Measurements from ENCODE around the gene HMGXB4. TPM values are rescaled to one million over a fixed set of nuclear protein-coding genes. Genes with fewer than 3 reads are reported as not detected.

HMGXB4 gene
- total and polyA plus RNA-seq, 2 donors (not counting 1 experiment from before 2014, with no cell fraction given) = 5.9 to 25.2 TPM

- no peaks in the 10 kb centered on the region for H3K79me2 ChIP-seq (ENCODE audit: control insufficient read depth, insufficient read depth, low read length)
- H3K4me3 Mint-ChIP-seq = no peak overlapping the region
- no peaks in the 10 kb centered on the region for H3K27me3 Mint-ChIP-seq
- no peak overlapping the region for H3K27ac ChIP-seq (ENCODE audit: low read length in 2 of 2)
- no peak overlapping the region for H3K4me2 ChIP-seq (replicated peaks; ENCODE audit: low read depth, low read length, poor library complexity, severe bottlenecking)
- H3K4me1 Mint-ChIP-seq = peaks cover 14% of the 10 kb centered on the region
- H2AFZ ChIP-seq (ENCODE audit: insufficient read depth, low read depth, low read length, poor library complexity, severe bottlenecking) = no peak overlapping the region
- intact Hi-C loops (cut with micrococcal nuclease) = no loop called here
- TF ChIP-seq, protein P1, sequence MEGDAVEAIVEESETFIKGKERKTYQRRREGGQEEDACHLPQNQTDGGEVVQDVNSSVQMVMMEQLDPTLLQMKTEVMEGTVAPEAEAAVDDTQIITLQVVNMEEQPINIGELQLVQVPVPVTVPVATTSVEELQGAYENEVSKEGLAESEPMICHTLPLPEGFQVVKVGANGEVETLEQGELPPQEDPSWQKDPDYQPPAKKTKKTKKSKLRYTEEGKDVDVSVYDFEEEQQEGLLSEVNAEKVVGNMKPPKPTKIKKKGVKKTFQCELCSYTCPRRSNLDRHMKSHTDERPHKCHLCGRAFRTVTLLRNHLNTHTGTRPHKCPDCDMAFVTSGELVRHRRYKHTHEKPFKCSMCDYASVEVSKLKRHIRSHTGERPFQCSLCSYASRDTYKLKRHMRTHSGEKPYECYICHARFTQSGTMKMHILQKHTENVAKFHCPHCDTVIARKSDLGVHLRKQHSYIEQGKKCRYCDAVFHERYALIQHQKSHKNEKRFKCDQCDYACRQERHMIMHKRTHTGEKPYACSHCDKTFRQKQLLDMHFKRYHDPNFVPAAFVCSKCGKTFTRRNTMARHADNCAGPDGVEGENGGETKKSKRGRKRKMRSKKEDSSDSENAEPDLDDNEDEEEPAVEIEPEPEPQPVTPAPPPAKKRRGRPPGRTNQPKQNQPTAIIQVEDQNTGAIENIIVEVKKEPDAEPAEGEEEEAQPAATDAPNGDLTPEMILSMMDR (IDR thresholded peaks at IDR 0.05) = no peak
- TF ChIP-seq EZH2 (IDR thresholded peaks at IDR 0.05; ENCODE audit: borderline replicate concordance, insufficient read depth, low read depth, low read length, poor library complexity, severe bottlenecking) = no peak
- ChIA-PET POLR2A (no interaction called here), CTCF (no interaction called here)
- ATAC-seq (ENCODE audit: low read depth) (no peak), DNase-seq (no peak)
- H3K36me3 ChIP-seq (replicated peaks in 1 of 2; ENCODE audit: control extremely low read depth in 1 of 2, control insufficient read depth in 1 of 2, extremely low read depth in 1 of 2, insufficient read depth in 2 of 2, low read length in 1 of 2) = peaks cover 0 to 79% of the 10 kb centered on the region in 2 experiments
- peaks cover 0 to 4% (median 0%) of the 10 kb centered on the region in 3 donors for H3K9me3 ChIP-seq (ENCODE audit: control extremely low read depth in 1 of 3, control insufficient read depth in 2 of 3, insufficient read depth in 1 of 3, low read length in 2 of 3)
- no peak overlapping the region for H3K9ac ChIP-seq (ENCODE audit: low read length)
- no peaks in the 10 kb centered on the region for H3K9me3 Mint-ChIP-seq (ENCODE audit: insufficient read depth)
- H4K20me1 ChIP-seq (ENCODE audit: control insufficient read depth, insufficient read depth, low read length, poor library complexity, severe bottlenecking) = no peaks in the 10 kb centered on the region
- 98% methylated on average over 15 of the region's 15 CpGs for WGBS (ENCODE audit: insufficient coverage)
- no peak overlapping the region for H3K27ac Mint-ChIP-seq
- no peak overlapping the region for H3K4me3 ChIP-seq (ENCODE audit: control extremely low read depth in 1 of 5, extremely low read depth in 1 of 5, insufficient read depth in 1 of 5, low read depth in 2 of 5, low read length in 4 of 5)
- no peaks in the 10 kb centered on the region for H3K27me3 ChIP-seq (replicated peaks in 1 of 4; ENCODE audit: control extremely low read depth in 1 of 4, control insufficient read depth in 3 of 4, insufficient read depth in 4 of 4, low read length in 3 of 4)
- peaks cover 10 to 13% of the 10 kb centered on the region in 2 donors for H3K4me1 ChIP-seq (ENCODE audit: control insufficient read depth in 2 of 2, insufficient read depth in 2 of 2, low read length in 2 of 2)
Observed at GRCh38 chr22:35322893-35323292, 65.6 kb downstream of the HMGXB4 start.

DNA sequence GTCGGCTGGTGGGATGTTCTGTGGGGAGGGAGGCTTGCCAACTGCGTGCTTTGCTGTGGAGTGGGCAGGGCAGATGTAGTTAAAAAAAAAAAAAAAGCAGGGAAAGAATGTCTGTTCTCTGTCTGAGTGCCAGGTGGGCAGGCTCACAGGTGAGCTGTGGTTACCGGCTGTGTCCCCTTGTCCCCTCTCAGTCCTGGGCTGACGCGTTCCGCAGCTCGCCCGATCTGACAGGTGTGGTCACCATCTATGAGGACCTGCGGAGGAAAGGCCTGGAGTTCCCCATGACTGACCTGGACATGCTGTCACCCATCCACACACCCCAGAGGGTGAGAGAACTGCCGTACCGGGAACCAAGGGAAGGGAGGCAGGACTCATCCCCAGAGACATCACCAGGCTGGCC is 66.0 kb downstream of the HMGXB4 start:
- H3K36me3 ChIP-seq (replicated peaks in 1 of 2; ENCODE audit: control extremely low read depth in 1 of 2, control insufficient read depth in 1 of 2, extremely low read depth in 1 of 2, insufficient read depth in 2 of 2, low read length in 1 of 2) = peaks cover 0 to 79% of the 10 kb centered on the region in 2 experiments
- ATAC-seq (ENCODE audit: low read depth) (no peak), DNase-seq (no peak)
- intact Hi-C loops (cut with micrococcal nuclease) = no loop called here
- Mint-ChIP-seq H3K9me3 (ENCODE audit: insufficient read depth) (no peaks in the 10 kb centered on the region), H3K4me3 (no peak overlapping the region), H3K4me1 (peaks cover 14% of the 10 kb centered on the region), H3K27ac (no peak overlapping the region), H3K27me3 (no peaks in the 10 kb centered on the region)
- no peak overlapping the region for H3K9ac ChIP-seq (ENCODE audit: low read length)
- TF ChIP-seq, protein P1 (IDR thresholded peaks at IDR 0.05) = no peak
- no peak for TF ChIP-seq EZH2 (IDR thresholded peaks at IDR 0.05; ENCODE audit: borderline replicate concordance, insufficient read depth, low read depth, low read length, poor library complexity, severe bottlenecking)
- peaks cover 0 to 5% (median 0%) of the 10 kb centered on the region in 3 donors for H3K9me3 ChIP-seq (ENCODE audit: control extremely low read depth in 1 of 3, control insufficient read depth in 2 of 3, insufficient read depth in 1 of 3, low read length in 2 of 3)
- 96% methylated on average over 11 of the region's 11 CpGs for WGBS (ENCODE audit: insufficient coverage)
- H2AFZ ChIP-seq (ENCODE audit: insufficient read depth, low read depth, low read length, poor library complexity, severe bottlenecking) = no peak overlapping the region
- CTCF ChIA-PET = interaction anchor here (0.5 kb wide), 1 partner anchor 280 kb away, joined by 3 read pairs; no protein-coding TSS in a partner anchor
- POLR2A ChIA-PET = no interaction called here
- H3K27me3 ChIP-seq (replicated peaks in 1 of 4; ENCODE audit: control extremely low read depth in 1 of 4, control insufficient read depth in 3 of 4, insufficient read depth in 4 of 4, low read length in 3 of 4) = no peaks in the 10 kb centered on the region
- H3K27ac ChIP-seq (ENCODE audit: low read length in 2 of 2) = no peak overlapping the region
- H4K20me1 ChIP-seq (ENCODE audit: control insufficient read depth, insufficient read depth, low read length, poor library complexity, severe bottlenecking) = no peaks in the 10 kb centered on the region
- H3K79me2 ChIP-seq (ENCODE audit: control insufficient read depth, insufficient read depth, low read length) = no peaks in the 10 kb centered on the region
- no peak overlapping the region for H3K4me2 ChIP-seq (replicated peaks; ENCODE audit: low read depth, low read length, poor library complexity, severe bottlenecking)
- H3K4me1 ChIP-seq (ENCODE audit: control insufficient read depth in 2 of 2, insufficient read depth in 2 of 2, low read length in 2 of 2) = peaks cover 10 to 13% of the 10 kb centered on the region in 2 donors
- H3K4me3 ChIP-seq (ENCODE audit: control extremely low read depth in 1 of 5, extremely low read depth in 1 of 5, insufficient read depth in 1 of 5, low read depth in 2 of 5, low read length in 4 of 5) = no peak overlapping the region

All from B cell (primary cell).